T-helper 1 cell treated with Interleukin-12 subunit alpha and Interleukin-12 subunit beta and Interleukin-4 antibody, amounts not matched to agents 30 ng/mL and 1 ng/mL, for 36 hours (primary cell): Measurements from ENCODE around the gene AIP. TPM values are rescaled to one million over a fixed set of nuclear protein-coding genes. Genes with fewer than 3 reads are reported as not detected.

Experiments used
- intact Hi-C: fragments of 100-400 bp; cut with micrococcal nuclease; formaldehyde crosslinking; loops from one replicate; pipeline ENCODE4 v1.15.1; 2024
- total RNA-seq: library from RNA; stranded (reverse); gene quantifications from 2 replicates; pipeline ENCODE4 v1.2.3, GENCODE V29; 2022

Gene AIP
- total RNA-seq, 1 donor from 2014 or later, result 149 TPM

- intact Hi-C loops, result no loop called here
These were observed 41.0 kb downstream of the AIP start for GRCh38 chr11:67523556-67524479.

- intact Hi-C loops, result no loop called here
These were observed 41.6 kb downstream of the AIP start for GRCh38 chr11:67524480-67524808.

- intact Hi-C loops, result no loop called here
These were observed 42.6 kb downstream of the AIP start for GRCh38 chr11:67525275-67525976.

GRCh38 chr11:67528376-67528775 lies 45.5 kb downstream of the AIP start:
- intact Hi-C loops, result no loop called here

- intact Hi-C loops, result no loop called here
These were observed 47.4 kb downstream of the AIP start for GRCh38 chr11:67530282-67530592.

GRCh38 chr11:67532889-67533288 lies 50.1 kb downstream of the AIP start:
- intact Hi-C loops, result no loop called here

GRCh38 chr11:67534070-67534679 lies 51.3 kb downstream of the AIP start:
- intact Hi-C loops, result no loop called here

GRCh38 chr11:67535561-67535960 lies 52.7 kb downstream of the AIP start:
- intact Hi-C loops, result no loop called here

- intact Hi-C loops, result no loop called here
These were observed 55.5 kb downstream of the AIP start for GRCh38 chr11:67538306-67538705.

GRCh38 chr11:67538823-67539505 lies 56.1 kb downstream of the AIP start:
- intact Hi-C loops, result no loop called here

GRCh38 chr11:67539550-67539949 lies 56.7 kb downstream of the AIP start:
- intact Hi-C loops, result no loop called here

Other genes with a start within 250 kb of the AIP start
- gene GRK2, start 216.6 kb upstream of the AIP start, total RNA-seq, result 351 and 369 TPM in 2 replicates
- 198 and 200 TPM in 2 replicates for gene ANKRD13D, start 193.7 kb upstream of the AIP start, total RNA-seq
- 13.0 and 17.3 TPM in 2 replicates for gene SSH3, start 179.5 kb upstream of the AIP start, total RNA-seq
- gene POLD4, start 129.5 kb upstream of the AIP start, total RNA-seq, result 58.8 and 62.1 TPM in 2 replicates
- gene CLCF1, start 109.4 kb upstream of the AIP start, total RNA-seq, result 0.15 and 0.29 TPM in 2 replicates
- 39.6 and 47.7 TPM in 2 replicates for gene RAD9A, start 91.0 kb upstream of the AIP start, total RNA-seq
- gene PPP1CA, start 81.2 kb upstream of the AIP start, total RNA-seq, result 347 and 352 TPM in 2 replicates
- 312 and 319 TPM in 2 replicates for gene TBC1D10C, start 78.9 kb upstream of the AIP start, total RNA-seq
- gene CARNS1, start 67.3 kb upstream of the AIP start, total RNA-seq, result 0.47 and 0.66 TPM in 2 replicates
- gene RPS6KB2, start 54.5 kb upstream of the AIP start, total RNA-seq, result 63.7 and 69.5 TPM in 2 replicates
- gene PTPRCAP, start 45.3 kb upstream of the AIP start, total RNA-seq, result 406 and 428 TPM in 2 replicates
- 242 and 243 TPM in 2 replicates for gene CORO1B, start 39.5 kb upstream of the AIP start, total RNA-seq
- gene GPR152, start 30.3 kb upstream of the AIP start, total RNA-seq, result not detected in 2 replicates
- 3.6 and 4.2 TPM in 2 replicates for gene CABP4, start 27.7 kb upstream of the AIP start, total RNA-seq
- 40.5 and 43.9 TPM in 2 replicates for gene TMEM134, start 13.8 kb upstream of the AIP start, total RNA-seq
- 118 and 119 TPM in 2 replicates for gene PITPNM1, start 22.3 kb downstream of the AIP start, total RNA-seq
- gene CDK2AP2, start 25.1 kb downstream of the AIP start, total RNA-seq, result 189 and 191 TPM in 2 replicates
- not detected in 2 replicates for gene CABP2, start 40.4 kb downstream of the AIP start, total RNA-seq
- 262 TPM in 2 replicates for gene GSTP1, start 100.8 kb downstream of the AIP start, total RNA-seq
- gene NDUFV1, start 123.9 kb downstream of the AIP start, total RNA-seq, result 244 and 258 TPM in 2 replicates
- 6.5 and 6.7 TPM in 2 replicates for gene NUDT8, start 146.9 kb downstream of the AIP start, total RNA-seq
- not detected in 2 replicates for gene TBX10, start 156.7 kb downstream of the AIP start, total RNA-seq
- 0.37 TPM in 1 of 2 replicates, not detected in the other for gene ACY3, start 167.7 kb downstream of the AIP start, total RNA-seq
- not detected in 2 replicates for gene ALDH3B2, start 191.6 kb downstream of the AIP start, total RNA-seq